NCI-H146 treated with DMSO at 0.1 percent for 48 hours (cell line): ENCODE measurements around the gene SORCS2.

ENCODE experiments used
- DNase-seq: peaks from one replicate; lab custom pipeline; 2025; ENCODE audit not compliant: unreplicated experiment; lab: John Stamatoyannopoulos, UW

The SORCS2 gene

DNA sequence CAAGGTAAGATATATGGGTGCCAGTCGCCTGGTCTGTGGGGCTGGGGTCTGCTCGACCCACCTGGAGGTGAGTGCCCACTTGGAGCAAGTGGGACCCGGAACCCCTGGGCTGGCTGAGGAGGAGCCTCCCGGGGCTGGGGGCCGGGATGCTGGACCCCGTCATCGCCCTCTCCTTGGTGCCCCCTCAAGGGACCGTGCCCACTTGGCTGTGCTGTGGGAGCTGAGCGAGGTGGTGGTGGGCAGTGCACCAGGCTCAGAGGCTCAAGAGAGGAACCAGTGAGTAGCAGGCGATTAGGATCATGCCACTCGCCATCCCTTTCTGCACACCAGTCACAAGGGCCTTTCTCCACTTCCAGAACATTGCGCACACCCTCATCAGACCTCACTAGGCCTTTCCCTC, 446.2 kb downstream of the SORCS2 start:
- DNase-seq = no peak

DNA sequence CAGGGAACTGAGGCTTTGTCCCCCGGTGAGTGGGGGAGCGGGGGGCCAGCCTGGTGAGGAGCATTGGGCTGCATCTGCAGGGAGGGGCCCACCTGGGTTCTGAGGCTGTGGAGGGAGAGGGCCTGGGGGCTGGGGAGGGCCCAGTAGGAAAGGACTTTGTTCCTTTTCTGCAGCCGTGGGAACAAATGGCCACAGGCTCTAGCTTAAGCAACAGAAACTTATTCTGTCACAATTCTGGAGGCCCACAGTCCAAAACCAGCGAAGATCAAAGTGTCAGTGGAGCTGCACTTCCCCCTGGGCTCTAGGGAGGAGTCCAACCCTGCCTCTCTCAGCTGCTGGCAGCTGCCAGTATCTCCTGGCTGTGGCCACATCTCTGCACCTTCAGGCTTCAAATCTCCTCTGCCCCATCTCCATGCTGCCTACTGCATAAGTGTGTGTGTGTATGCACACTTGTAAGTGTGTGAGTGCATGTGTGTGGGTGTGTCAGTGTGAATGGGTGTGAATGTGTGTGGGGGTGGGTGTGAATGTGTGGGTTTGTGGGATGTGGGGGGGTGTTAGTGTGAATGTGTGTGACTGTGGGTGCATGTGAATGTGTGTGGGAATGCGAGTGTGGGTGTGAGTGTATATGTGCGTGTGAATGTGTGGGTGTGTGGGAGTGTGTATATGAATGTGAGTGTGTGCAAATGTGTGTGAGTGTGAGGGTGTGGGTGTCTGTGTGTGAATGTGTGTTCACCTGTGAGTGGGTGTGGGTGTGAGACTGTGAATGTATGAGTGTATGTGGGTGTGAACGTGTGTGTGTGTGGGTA, 446.8 kb downstream of the SORCS2 start:
- no peak for DNase-seq

DNA sequence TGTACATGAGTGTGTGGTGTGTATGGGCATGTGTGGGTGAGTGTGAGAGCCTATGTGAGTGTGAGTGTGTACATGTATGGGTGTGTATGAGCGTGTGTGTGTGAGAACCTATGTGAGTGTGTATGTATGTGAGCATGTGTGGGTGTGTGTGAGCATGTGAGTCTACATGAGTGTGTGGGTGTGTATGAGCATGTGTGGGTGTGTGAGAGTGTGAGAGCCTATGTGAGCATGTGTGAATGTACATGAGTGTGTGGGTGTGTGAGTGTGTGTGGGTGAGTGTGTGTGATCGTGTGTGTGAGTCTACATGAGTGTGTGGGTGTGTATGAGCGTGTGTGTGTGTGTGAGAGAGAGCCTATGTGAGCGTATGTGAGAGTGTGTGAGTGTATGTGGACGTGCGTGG, 447.8 kb downstream of the SORCS2 start:
- DNase-seq = no peak

GRCh38 chr4:7641712-7642111, 449.4 kb downstream of the SORCS2 start:
- DNase-seq = no peak

DNA sequence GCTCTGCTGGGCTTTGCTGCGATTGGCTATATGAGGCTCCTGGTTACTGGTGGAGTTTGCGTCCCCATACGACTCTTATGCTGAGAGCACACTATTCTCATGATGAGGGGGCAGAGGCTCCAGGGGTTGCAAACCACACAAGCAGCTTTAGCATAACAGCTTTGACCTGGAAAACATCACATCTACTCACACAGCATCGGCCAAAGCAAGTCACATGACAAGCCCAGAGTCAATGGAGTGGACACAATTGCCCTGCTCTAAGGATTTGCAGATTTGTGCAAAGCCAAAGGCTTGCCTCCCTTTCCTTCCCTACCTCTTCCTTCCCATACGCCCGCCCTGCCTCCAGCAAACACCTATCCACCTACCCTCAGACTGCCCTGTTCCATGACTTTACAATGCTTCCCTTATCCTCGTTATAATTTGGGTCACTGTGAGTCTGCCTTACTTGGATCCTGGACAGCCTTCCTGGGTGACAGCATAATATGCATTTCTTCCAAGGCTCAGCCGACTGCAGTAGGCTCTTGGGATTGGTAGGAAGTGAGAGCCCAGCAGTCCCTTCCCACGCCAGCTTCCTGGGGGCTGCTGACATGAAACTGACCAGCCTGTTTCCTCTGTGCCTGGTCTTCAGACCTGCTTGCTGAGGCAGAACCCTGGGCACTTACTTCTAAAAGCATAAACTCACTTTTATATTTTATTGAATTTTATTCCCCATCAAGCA, 450.6 kb downstream of the SORCS2 start:
- DNase-seq = no peak

DNA sequence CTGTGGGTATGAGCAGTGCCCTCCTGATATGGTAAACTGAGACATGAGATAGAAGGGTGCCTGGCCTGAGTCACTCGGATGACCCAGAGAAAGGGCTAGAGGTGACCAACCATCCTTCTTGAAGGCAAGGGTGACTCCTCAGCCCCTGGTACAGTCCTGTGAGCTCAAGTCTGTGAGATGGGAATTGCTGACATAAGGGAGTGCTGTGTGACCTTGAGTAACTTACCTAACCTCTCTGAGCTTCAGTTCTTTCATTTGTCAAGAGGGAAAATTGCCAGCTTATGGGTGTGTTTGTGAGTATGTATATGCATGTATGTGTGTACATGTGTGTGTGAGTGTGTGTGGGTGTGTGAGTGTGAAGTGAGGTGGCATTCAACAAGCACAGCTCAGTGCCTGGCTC, 452.8 kb downstream of the SORCS2 start:
- no peak for DNase-seq

DNA sequence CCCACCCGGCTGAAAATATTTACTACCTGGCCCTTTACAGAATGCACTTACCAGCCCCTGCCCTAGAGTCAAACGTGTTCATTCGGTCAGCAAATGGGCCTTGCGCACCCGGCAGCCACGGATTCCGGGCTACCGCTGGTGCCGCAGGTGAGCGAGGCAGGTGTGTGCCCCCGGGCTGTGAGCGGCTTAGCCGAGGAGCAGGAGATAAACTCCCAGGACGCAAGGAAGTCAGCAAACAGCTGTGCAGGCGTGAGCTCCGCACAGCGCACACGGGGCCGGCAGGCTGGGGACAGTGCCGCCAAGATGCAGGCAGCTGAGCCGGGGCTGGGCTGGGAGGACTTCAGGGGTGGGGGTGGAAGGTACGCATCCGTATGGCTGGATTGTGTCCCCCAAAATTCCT, 453.6 kb downstream of the SORCS2 start:
- no peak for DNase-seq

DNA sequence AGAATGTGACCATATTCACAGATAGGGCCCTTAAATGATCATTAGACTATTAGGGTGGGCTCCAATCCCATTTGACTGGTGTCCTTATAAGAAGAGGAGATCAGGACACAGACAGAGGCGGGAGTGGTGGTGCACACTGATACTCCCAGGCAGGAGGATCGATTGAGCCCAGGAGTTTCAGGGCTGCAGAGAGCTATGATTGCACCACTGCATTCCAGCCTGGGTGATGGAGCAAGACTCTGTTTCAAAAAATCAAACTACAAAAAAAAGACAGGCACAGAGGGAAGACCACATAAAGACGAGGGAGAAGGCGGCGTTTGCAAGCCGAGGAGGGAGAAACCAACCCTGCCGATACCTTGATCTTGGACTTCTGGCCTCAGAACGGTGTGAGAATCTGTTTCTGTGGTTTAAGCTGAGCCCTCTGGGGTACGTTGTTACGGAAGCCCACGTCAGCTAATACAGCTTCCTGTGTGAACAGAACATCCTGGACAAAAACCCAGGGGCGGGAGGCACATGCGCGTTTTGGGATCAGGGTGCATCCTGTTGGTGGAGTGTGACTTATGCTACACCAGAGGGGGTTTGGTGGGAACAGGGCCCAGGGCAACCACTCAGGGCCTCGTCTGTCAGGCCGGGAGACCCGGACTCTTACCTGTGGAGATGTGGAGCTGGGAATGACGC, 454.2 kb downstream of the SORCS2 start:
- DNase-seq = no peak

DNA sequence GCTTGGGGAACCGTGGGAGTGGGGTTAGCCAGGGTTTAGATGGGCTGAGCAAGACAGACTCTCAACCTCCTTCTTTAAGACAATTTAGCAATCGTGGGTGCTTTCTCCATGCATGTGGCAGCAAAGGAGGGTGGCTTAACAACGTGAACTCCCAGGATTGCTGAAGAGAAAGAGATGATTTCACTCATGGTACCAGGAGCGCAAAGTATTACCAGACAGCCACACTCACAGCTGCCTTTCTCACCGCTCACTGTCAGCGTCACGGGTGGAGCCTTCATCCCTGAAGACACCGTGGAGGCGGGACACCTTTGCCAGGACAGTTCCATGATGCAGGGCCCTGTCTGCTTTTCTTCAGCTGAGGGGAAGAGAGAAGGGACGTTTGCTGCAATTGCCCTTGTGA, 454.8 kb downstream of the SORCS2 start:
- DNase-seq = no peak

- DNase-seq = no peak
Observed at GRCh38 chr4:7647600-7648543, 455.5 kb downstream of the SORCS2 start.

- no peak for DNase-seq
Observed at GRCh38 chr4:7648544-7649395, 456.4 kb downstream of the SORCS2 start.

GRCh38 chr4:7649411-7649740, 457.0 kb downstream of the SORCS2 start:
- no peak for DNase-seq

GRCh38 chr4:7649741-7650531, 457.6 kb downstream of the SORCS2 start:
- DNase-seq = no peak

GRCh38 chr4:7650606-7651385, 458.5 kb downstream of the SORCS2 start:
- no peak for DNase-seq

DNA sequence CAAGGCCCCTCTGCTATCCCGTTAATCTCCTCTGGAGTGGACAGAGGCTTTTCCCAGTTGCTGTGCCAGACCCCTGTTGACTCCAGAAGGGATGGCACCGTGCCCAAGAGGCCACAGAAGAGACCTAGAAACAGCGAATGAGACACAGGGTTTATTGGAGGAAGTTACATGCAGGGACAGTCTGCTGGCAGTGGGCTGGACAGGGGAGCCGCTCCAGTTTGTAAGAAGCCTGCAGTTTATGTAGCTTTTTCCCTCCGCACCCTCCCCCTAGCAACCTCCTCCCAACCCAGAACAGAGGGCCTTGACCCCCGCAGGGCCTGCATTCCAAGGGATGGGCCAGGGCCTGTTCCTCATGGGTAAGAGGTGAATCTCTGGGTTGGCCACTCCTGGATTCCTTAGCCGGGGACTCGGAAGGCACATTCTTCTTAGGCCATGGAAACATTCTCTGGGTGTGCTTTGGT, 459.2 kb downstream of the SORCS2 start:
- no peak for DNase-seq

DNA sequence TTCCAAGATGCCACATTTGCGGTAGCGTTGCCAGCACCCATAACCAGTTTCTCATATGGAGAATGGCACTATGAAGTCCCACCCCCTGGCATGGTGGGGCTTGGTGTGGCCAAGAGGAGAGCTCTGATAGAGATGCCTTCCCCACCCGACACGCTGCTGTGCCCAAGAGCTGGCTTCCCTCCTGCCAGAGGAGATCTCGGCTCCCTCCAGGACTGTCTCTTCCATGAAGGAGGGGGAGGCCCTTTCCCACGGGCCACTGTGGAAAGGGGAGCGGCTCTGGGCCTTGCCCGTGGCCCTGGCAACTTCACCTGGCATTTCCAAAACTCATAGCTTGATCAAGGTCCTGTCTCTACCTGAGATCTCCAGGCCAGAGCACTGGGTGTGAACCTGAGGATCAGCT, 459.7 kb downstream of the SORCS2 start:
- DNase-seq = no peak

DNA sequence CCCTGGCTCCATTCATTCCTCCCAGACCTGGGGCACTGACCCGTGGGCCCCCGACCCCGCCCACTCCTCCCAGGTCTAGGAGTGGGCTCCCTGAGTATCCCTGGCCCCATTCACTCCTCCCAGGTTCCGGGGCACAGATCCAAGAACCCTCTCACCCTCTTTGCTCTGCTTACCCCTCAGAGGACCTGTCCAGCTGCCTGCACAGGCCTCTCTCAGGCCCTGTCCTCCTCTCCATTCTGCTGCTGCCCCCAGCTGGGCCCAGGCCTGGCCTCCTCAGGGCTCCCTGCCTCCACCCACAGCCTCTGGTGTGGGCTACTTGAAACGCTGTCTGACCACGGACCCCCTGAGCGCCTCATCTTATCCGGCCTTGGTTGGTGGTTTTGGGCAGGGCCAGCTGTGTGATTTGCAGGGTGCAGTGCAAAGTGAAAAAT, 460.1 kb downstream of the SORCS2 start:
- no peak for DNase-seq

- no peak for DNase-seq
Observed at GRCh38 chr4:7652906-7653305, 460.6 kb downstream of the SORCS2 start.
